Transverse colon (tissue), 4 donors: ENCODE data around the gene DCP1A. TPM values are rescaled to one million over a fixed set of nuclear protein-coding genes. Genes with fewer than 3 reads are reported as not detected.
"Not testable (repeated sequence)": the region's sequence is repeated elsewhere in the genome, so short reads cannot be mapped to it uniquely, and the experiment has no call there.

Source experiments
- DNase-seq: peaks from one replicate; pipeline ENCODE4 v3.0.0-alpha.2; 2019
- H3K27ac ChIP-seq, 4 donors: fragments of 200-600 bp; sonication (generic); 2 replicates each; pipeline ENCODE4 v1.5.1; 2016 to 2018; ENCODE audit warnings: inconsistent platforms in 4 of 4
- H3K27me3 ChIP-seq: fragments of 200-600 bp; sonication (generic); 2 replicates; pipeline ENCODE4 v1.5.1; 2017; ENCODE audit warnings: inconsistent platforms
- H3K36me3 ChIP-seq, 4 donors: fragments of 200-600 bp; sonication (generic); 2 replicates each; pipeline ENCODE4 v1.5.1; 2017 to 2019; ENCODE audit warnings: inconsistent platforms in 4 of 4
- H3K4me1 ChIP-seq, 4 donors: fragments of 200-600 bp; sonication (generic); 2 replicates each; pipeline ENCODE4 v1.5.1; 2017 to 2020; ENCODE audit warnings: inconsistent platforms in 4 of 4
- H3K4me3 ChIP-seq, 4 donors: fragments of 200-600 bp; sonication (generic); 1 replicate in 1 of 4; 2 replicates in 3 of 4; pipeline versions ENCODE4 v1.5.1 to v1.6.1; 2017 to 2019; ENCODE audit warnings: inconsistent platforms in 4 of 4
- H3K9me3 ChIP-seq, 2 donors: fragments of 200-600 bp; sonication (generic); 2 replicates each; pipeline ENCODE4 v1.5.1; 2017 to 2019; ENCODE audit warnings: inconsistent platforms in 2 of 2
- CTCF ChIP-seq, 5 experiments: fragments of 200-600 bp in 3 of 5; fragments of 450-650 bp in 2 of 5; sonication (generic) in 3 of 5; IDR thresholded peaks; 1 replicate in 2 of 5; 2 replicates in 3 of 5; pipeline ENCODE4 v1.5.1; 2016 to 2017; ENCODE audit warnings: antibody characterized with exemption in 5 of 5, inconsistent platforms in 3 of 5, mild to moderate bottlenecking in 2 of 5, moderate library complexity in 1 of 5
- EP300 ChIP-seq: sonication (generic); formaldehyde crosslinking; IDR thresholded peaks from one replicate; pipeline ENCODE4 v1.6.1; 2017; ENCODE audit warnings: antibody characterized with exemption, low read depth
- POLR2A ChIP-seq: fragments of 450-650 bp; IDR thresholded peaks from one replicate; pipeline ENCODE4 v1.6.1; 2016; ENCODE audit warnings: antibody characterized with exemption, mild to moderate bottlenecking, moderate library complexity
- POLR2AphosphoS5 ChIP-seq, 3 donors: sonication (generic); formaldehyde crosslinking; IDR thresholded peaks; one replicate each; pipeline ENCODE4 v1.6.1; 2016; ENCODE audit warnings: antibody characterized with exemption in 3 of 3
- WGBS, 2 donors: methylation state at CpG; one replicate each; pipeline ENCODE4 v1.1.5; 2018; ENCODE audit warnings: low coverage in 1 of 2; 5-methylcytosine and 5-hydroxymethylcytosine counted together
- in situ Hi-C, 4 donors: fragments of 200-750 bp; cut with MboI; loops; one replicate each; pipeline versions ENCODE4 v1.15.0 to v1.15.1; 2017; ENCODE audit warnings: low sequenced_read_pairs in 3 of 4, low pct_ligation_motif_present in 1 of 4, low pct_unique_long_range_greater_than_20kb in 1 of 4
- intact Hi-C: fragments of 100-400 bp; cut with DNase I; formaldehyde crosslinking; loops from one replicate; pipeline ENCODE4 v1.15.1; 2023; ENCODE audit warnings: low total_unique reads
- total RNA-seq, 4 donors: library from RNA; depleted of rRNA; stranded (reverse); fragments of >200 nt; gene quantifications; one replicate each; pipeline ENCODE4 v1.1.0, GENCODE V29; 2016

DCP1A gene
- total RNA-seq, 4 donors from 2014 or later = 11.6 to 22.4 (median 17.2) TPM

- no peaks in the 10 kb centered on the region for H3K9me3 ChIP-seq
- H3K4me1 ChIP-seq = no peaks in the 10 kb centered on the region
- intact Hi-C loops = loop anchor here (5.0 kb wide), 1 partner anchor 332 kb away; no protein-coding TSS in a partner anchor
- no peaks in the 10 kb centered on the region for H3K27me3 ChIP-seq
- H3K27ac ChIP-seq = no peak overlapping the region
- no peak for TF ChIP-seq EP300
- TF ChIP-seq CTCF (IDR thresholded peaks at IDR 0.05) = no peak
- no peak for TF ChIP-seq POLR2A
- no peak for TF ChIP-seq POLR2AphosphoS5 (IDR thresholded peaks at IDR 0.05)
- no peak for DNase-seq
- H3K4me3 ChIP-seq = no peak overlapping the region
- WGBS, 2 donors = 60 to 75% methylated on average over 1 of the region's 1 CpG
- in situ Hi-C loops = loop anchor here (5.0 to 10.0 kb wide), 3 partner anchors 325 to 335 kb away; no protein-coding TSS in a partner anchor
- H3K36me3 ChIP-seq = no peaks in the 10 kb centered on the region
Observed at GRCh38 chr3:53379898-53380297, 32.6 kb upstream of the DCP1A start.

GRCh38 chr3:53377794-53378193 lies 30.5 kb upstream of the DCP1A start:
- H3K4me3 ChIP-seq = no peak overlapping the region
- WGBS, 2 donors = 71 to 77% methylated on average over 3 to 4 of the region's 4 CpGs
- no peaks in the 10 kb centered on the region for H3K27me3 ChIP-seq
- in situ Hi-C loops = loop anchor here (5.0 to 10.0 kb wide), 3 partner anchors 327 to 337 kb away; no protein-coding TSS in a partner anchor
- TF ChIP-seq POLR2A (no peak), EP300 (no peak), CTCF (IDR thresholded peaks at IDR 0.05) (no peak), POLR2AphosphoS5 (IDR thresholded peaks at IDR 0.05) (no peak)
- intact Hi-C loops = loop anchor here (5.0 kb wide), 1 partner anchor 335 kb away; no protein-coding TSS in a partner anchor
- H3K9me3 ChIP-seq = no peaks in the 10 kb centered on the region
- H3K27ac ChIP-seq = no peak overlapping the region
- no peaks in the 10 kb centered on the region for H3K4me1 ChIP-seq
- no peak for DNase-seq
- no peaks in the 10 kb centered on the region for H3K36me3 ChIP-seq

- no peak overlapping the region for H3K4me3 ChIP-seq
- in situ Hi-C loops (loop anchor here (5.0 to 10.0 kb wide), 3 partner anchors 328 to 338 kb away; no protein-coding TSS in a partner anchor), intact Hi-C loops (loop anchor here (5.0 kb wide), 1 partner anchor 336 kb away; no protein-coding TSS in a partner anchor)
- no peaks in the 10 kb centered on the region for H3K36me3 ChIP-seq
- no peak for TF ChIP-seq POLR2AphosphoS5 (IDR thresholded peaks at IDR 0.05)
- no peak for TF ChIP-seq CTCF (IDR thresholded peaks at IDR 0.05)
- TF ChIP-seq POLR2A = no peak
- no peak for TF ChIP-seq EP300
- no peak overlapping the region for H3K27ac ChIP-seq
- no peaks in the 10 kb centered on the region for H3K9me3 ChIP-seq
- no peak for DNase-seq
- no peaks in the 10 kb centered on the region for H3K4me1 ChIP-seq
- 82 to 87% methylated on average over 1 to 3 of the region's 3 CpGs for WGBS, 2 donors
- no peaks in the 10 kb centered on the region for H3K27me3 ChIP-seq
Observed at GRCh38 chr3:53376679-53377078, 29.3 kb upstream of the DCP1A start.

GRCh38 chr3:53375019-53375418 lies 27.7 kb upstream of the DCP1A start:
- H3K4me1 ChIP-seq = no peaks in the 10 kb centered on the region
- no peaks in the 10 kb centered on the region for H3K36me3 ChIP-seq
- intact Hi-C loops (loop anchor here (5.0 kb wide), 1 partner anchor 337 kb away; no protein-coding TSS in a partner anchor), in situ Hi-C loops (loop anchor here (5.0 to 10.0 kb wide), 3 partner anchors 330 to 340 kb away; no protein-coding TSS in a partner anchor)
- peak; percentile 74 to 90 (median 81) for TF ChIP-seq CTCF (IDR thresholded peaks at IDR 0.05)
- no peak for TF ChIP-seq POLR2A
- no peak for TF ChIP-seq POLR2AphosphoS5 (IDR thresholded peaks at IDR 0.05)
- TF ChIP-seq EP300 = no peak
- no peak overlapping the region for H3K27ac ChIP-seq
- WGBS, 2 donors = 55 to 58% methylated on average over 8 of the region's 8 CpGs
- no peak overlapping the region for H3K4me3 ChIP-seq
- no peaks in the 10 kb centered on the region for H3K27me3 ChIP-seq
- no peaks in the 10 kb centered on the region for H3K9me3 ChIP-seq
- peak; percentile 71 for DNase-seq

- in situ Hi-C loops = loop anchor here in 3 of 4 donors (10.0 kb wide), 2 partner anchors 334 to 344 kb away; no protein-coding TSS in a partner anchor
- 51 to 61% methylated on average over 3 to 15 of the region's 17 CpGs for WGBS, 2 donors
Observed at GRCh38 chr3:53370719-53371118, 23.4 kb upstream of the DCP1A start.

More at GRCh38 chr3:53370719-53371118, 23.4 kb upstream of the DCP1A start:
- H3K27me3 ChIP-seq, H3K4me1 ChIP-seq, H3K36me3 ChIP-seq, H3K9me3 ChIP-seq, intact Hi-C loops: not testable (repeated sequence)
- Histone ChIP-seq H3K4me3 (peak overlapping the region in 1 of 4 donors; percentile 29), H3K27ac (peak overlapping the region in 1 of 4 donors; percentile 9)
- DNase-seq = peak; percentile 26
